HCT116 (cell line): ENCODE data around the gene HTRA3. TPM values are rescaled to one million over a fixed set of nuclear protein-coding genes. Genes with fewer than 3 reads are reported as not detected.

ENCODE experiments used
- ATAC-seq: fragments of 200-7000 bp; cut with Tn5 transposase; 2 replicates; pipeline ENCODE4 v1.9.1; 2020; ENCODE audit warnings: mild to moderate bottlenecking, moderate library complexity
- BruUV-seq: library from RNA; stranded (reverse); fragments of 400-500 nt; replicated peaks from 2 replicates; lab custom pipeline; 2021; lab: Mats Ljungman, UMichigan
- CTCF ChIA-PET: fragments of 300-600 bp; sonication (Branson Sonifier 250); formaldehyde crosslinking; loops from one replicate; lab custom pipeline; 2021; ENCODE audit warnings: antibody characterized with exemption; lab: Charles Lee
- POLR2A ChIA-PET: fragments of 300-600, 350-600 bp; sonication (Branson Sonifier 250); formaldehyde crosslinking; loops from one replicate; lab custom pipeline; 2021; ENCODE audit warnings: antibody characterized with exemption; lab: Charles Lee
- RAD21 ChIA-PET, 2 experiments: fragments of 300-600 bp; sonication (Branson Sonifier 250); formaldehyde crosslinking; loops; one replicate each; lab custom pipeline; 2023; ENCODE audit warnings: low total read pairs in 2 of 2; ENCODE audit not compliant: uncharacterized antibody in 2 of 2, unreplicated experiment in 2 of 2, low non-redundant PET in 1 of 2; lab: Charles Lee
- DNase-seq: peaks from one replicate; pipeline ENCODE4 v3.0.0-alpha.2; 2010; ENCODE audit warnings: low read depth, low spot score
- H2AFZ ChIP-seq: fragments of 200-600 bp; shearing (Covaris generic), sonication (generic); 2 replicates; pipeline ENCODE4 v1.6.1; 2017; ENCODE audit warnings: low read depth, mixed run types, mixed read lengths, antibody characterized with exemption, low read length; ENCODE audit not compliant: poor library complexity, severe bottlenecking
- H3K27ac ChIP-seq: 2 replicates; pipeline ENCODE4 v1.5.1; 2012; ENCODE audit warnings: low read depth, low read length
- H3K27me3 ChIP-seq: fragments of 200-600 bp; sonication (generic); 2 replicates; pipeline ENCODE4 v1.6.1; 2016; ENCODE audit warnings: mixed run types, low read length, mixed read lengths; ENCODE audit not compliant: insufficient read depth
- H3K36me3 ChIP-seq, 2 experiments: fragments of 200-500 bp in 1 of 2; fragments of 200-600 bp in 1 of 2; sonication (Bioruptor generic) in 1 of 2; sonication (generic) in 1 of 2; 2 replicates each; pipeline versions ENCODE4 v1.5.1 to v1.6.1; 2014 to 2016; ENCODE audit warnings: low read length in 2 of 2, inconsistent platforms in 1 of 2, mixed read lengths in 1 of 2, mixed run types in 1 of 2; ENCODE audit not compliant: insufficient read depth in 2 of 2, control insufficient read depth in 1 of 2
- H3K4me1 ChIP-seq, 2 experiments: fragments of 200-600 bp in 1 of 2; sonication (generic) in 1 of 2; 2 replicates each; pipeline versions ENCODE4 v1.5.1 to v1.6.1; 2012 to 2017; ENCODE audit warnings: low read length in 2 of 2, inconsistent platforms in 1 of 2, mild to moderate bottlenecking in 1 of 2, mixed read lengths in 1 of 2, mixed run types in 1 of 2, moderate library complexity in 1 of 2; ENCODE audit not compliant: insufficient read depth in 2 of 2, control insufficient read depth in 1 of 2
- H3K4me2 ChIP-seq: fragments of 200-600 bp; sonication (generic); 2 replicates; pipeline ENCODE4 v1.6.1; 2017; ENCODE audit warnings: mixed run types, low read length, mixed read lengths
- H3K4me3 ChIP-seq, 2 experiments: fragments of 200-600 bp in 1 of 2; sonication (generic) in 1 of 2; replicated peaks in 1 of 2; 2 replicates each; pipeline ENCODE4 v1.5.1; 2011 to 2016; ENCODE audit warnings: low read length in 2 of 2, control low read depth in 1 of 2, low read depth in 1 of 2, mild to moderate bottlenecking in 1 of 2, mixed read lengths in 1 of 2, mixed run types in 1 of 2
- H3K79me2 ChIP-seq: fragments of 200-600 bp; sonication (generic); 2 replicates; pipeline ENCODE4 v1.6.1; 2017; ENCODE audit warnings: mild to moderate bottlenecking, mixed run types, low read length, moderate library complexity, mixed read lengths; ENCODE audit not compliant: insufficient read depth
- H3K9ac ChIP-seq: fragments of 200-600 bp; sonication (generic); 2 replicates; pipeline ENCODE4 v1.6.1; 2016; ENCODE audit warnings: low read length, mixed read lengths
- H3K9me2 ChIP-seq: fragments of 200-600 bp; sonication (generic), shearing (Covaris generic); 2 replicates; pipeline ENCODE4 v1.6.1; 2017; ENCODE audit warnings: mixed run types, mild to moderate bottlenecking, moderate library complexity; ENCODE audit not compliant: insufficient read depth
- H3K9me3 ChIP-seq, 2 experiments: fragments of 200-500 bp in 1 of 2; fragments of 200-600 bp in 1 of 2; sonication (Bioruptor generic) in 1 of 2; sonication (generic) in 1 of 2; 2 replicates each; pipeline ENCODE4 v1.6.1; 2014 to 2017; ENCODE audit warnings: low read length in 2 of 2, mixed read lengths in 2 of 2, inconsistent platforms in 1 of 2, low read depth in 1 of 2, mild to moderate bottlenecking in 1 of 2, mixed run types in 1 of 2, moderate library complexity in 1 of 2; ENCODE audit not compliant: control insufficient read depth in 1 of 2, insufficient read depth in 1 of 2
- H4K20me1 ChIP-seq: fragments of 200-600 bp; sonication (generic), shearing (Covaris generic); 2 replicates; pipeline ENCODE4 v1.6.1; 2017; ENCODE audit warnings: mixed run types, mild to moderate bottlenecking, moderate library complexity; ENCODE audit not compliant: insufficient read depth
- ATF3 ChIP-seq: IDR thresholded peaks from 2 replicates; pipeline ENCODE4 v1.6.1; 2012
- CBX3 ChIP-seq: IDR thresholded peaks from 2 replicates; pipeline ENCODE4 v1.6.1; 2012; ENCODE audit warnings: low read depth
- CEBPB ChIP-seq: IDR thresholded peaks from 2 replicates; pipeline ENCODE4 v1.6.1; 2012; ENCODE audit warnings: low read depth
- EGR1 ChIP-seq: IDR thresholded peaks from 2 replicates; pipeline ENCODE4 v1.6.1; 2012; ENCODE audit warnings: low read depth
- ELF1 ChIP-seq: IDR thresholded peaks from 2 replicates; pipeline ENCODE4 v1.6.1; 2012; ENCODE audit warnings: low read depth, borderline replicate concordance
- MAX ChIP-seq: IDR thresholded peaks from 2 replicates; pipeline ENCODE4 v1.6.1; 2012
- POLR2A ChIP-seq: IDR thresholded peaks from 2 replicates; pipeline ENCODE4 v1.7.0; 2011; ENCODE audit warnings: borderline replicate concordance; ENCODE audit not compliant: insufficient read depth, insufficient read length; ENCODE audit errors: extremely low read depth
- RAD21 ChIP-seq: IDR thresholded peaks from 2 replicates; pipeline ENCODE4 v1.6.1; 2012; ENCODE audit warnings: low read depth, mild to moderate bottlenecking
- SIN3A ChIP-seq: IDR thresholded peaks from 2 replicates; pipeline ENCODE4 v1.6.1; 2012; ENCODE audit warnings: low read depth
- SRF ChIP-seq: IDR thresholded peaks from 2 replicates; pipeline ENCODE4 v1.6.1; 2012; ENCODE audit warnings: low read depth
- TCF7L2 ChIP-seq: IDR thresholded peaks from 2 replicates; pipeline ENCODE4 v1.7.0; 2011; ENCODE audit warnings: borderline replicate concordance, inconsistent platforms; ENCODE audit not compliant: insufficient read depth, insufficient read length; ENCODE audit errors: extremely low read depth
- YY1 ChIP-seq: IDR thresholded peaks from 2 replicates; pipeline ENCODE4 v1.6.1; 2011; ENCODE audit warnings: low read length, low read depth, moderate library complexity, mild to moderate bottlenecking; ENCODE audit not compliant: insufficient replicate concordance; ENCODE audit errors: extremely low read depth
- intact Hi-C: fragments of 100-400 bp; cut with micrococcal nuclease; formaldehyde crosslinking; loops from 2 replicates; pipeline ENCODE4 v1.10.0; 2022
- total RNA-seq: library from RNA; stranded (reverse); gene quantifications from one replicate; pipeline ENCODE4 v1.2.1, GENCODE V29; 2021; ENCODE audit not compliant: unreplicated experiment
- TF ChIP-seq, protein P1 (sequence below): IDR thresholded peaks from 2 replicates; pipeline ENCODE4 v1.6.1; 2012; ENCODE audit warnings: low read depth

The HTRA3 gene
- total RNA-seq, 1 experiment from 2014 or later: not detected

GRCh38 chr4:8293131-8293975 is 23.8 kb downstream of the HTRA3 start:
- ATAC-seq: no peak
- H4K20me1 ChIP-seq: no peaks in the 10 kb centered on the region
- intact Hi-C loops: no loop called here
- H3K27ac ChIP-seq: no peak overlapping the region
- CTCF ChIA-PET: no interaction called here
- H3K79me2 ChIP-seq: no peaks in the 10 kb centered on the region
- H3K9me2 ChIP-seq: no peaks in the 10 kb centered on the region
- RAD21 ChIA-PET: no interaction called here
- H3K4me1 ChIP-seq: no peaks in the 10 kb centered on the region
- H3K27me3 ChIP-seq: no peaks in the 10 kb centered on the region
- no peak for TF ChIP-seq ELF1
- no peak for TF ChIP-seq SIN3A
- TF ChIP-seq POLR2A: no peak
- TF ChIP-seq ATF3: no peak
- TF ChIP-seq CEBPB: no peak
- no peak for TF ChIP-seq EGR1
- no peak for TF ChIP-seq MAX
- TF ChIP-seq TCF7L2: no peak
- TF ChIP-seq, all 23 proteins: peak for 0
- Histone ChIP-seq H3K36me3 (no peaks in the 10 kb centered on the region), H3K4me3 (no peak overlapping the region), H2AFZ (no peak overlapping the region), H3K9ac (no peak overlapping the region), H3K9me3 (no peaks in the 10 kb centered on the region), H3K4me2 (no peak overlapping the region)
- no TSS peak for BruUV-seq
- POLR2A ChIA-PET: no interaction called here
- no peak for DNase-seq

GRCh38 chr4:8294036-8294435 is 24.5 kb downstream of the HTRA3 start:
- H3K4me3 ChIP-seq: no peak overlapping the region
- H3K9ac ChIP-seq: no peak overlapping the region
- no peak for ATAC-seq
- no peaks in the 10 kb centered on the region for H3K27me3 ChIP-seq
- no peak overlapping the region for H3K27ac ChIP-seq
- H3K9me3 ChIP-seq: no peaks in the 10 kb centered on the region
- H3K36me3 ChIP-seq: no peaks in the 10 kb centered on the region
- intact Hi-C loops: no loop called here
- CTCF ChIA-PET: no interaction called here
- no TSS peak for BruUV-seq
- POLR2A ChIA-PET: no interaction called here
- no peak for DNase-seq
- TF ChIP-seq RAD21 (no peak), POLR2A (no peak), SIN3A (no peak), CBX3 (no peak), YY1 (no peak), MAX (no peak), SRF (no peak)
- TF ChIP-seq, protein P1, sequence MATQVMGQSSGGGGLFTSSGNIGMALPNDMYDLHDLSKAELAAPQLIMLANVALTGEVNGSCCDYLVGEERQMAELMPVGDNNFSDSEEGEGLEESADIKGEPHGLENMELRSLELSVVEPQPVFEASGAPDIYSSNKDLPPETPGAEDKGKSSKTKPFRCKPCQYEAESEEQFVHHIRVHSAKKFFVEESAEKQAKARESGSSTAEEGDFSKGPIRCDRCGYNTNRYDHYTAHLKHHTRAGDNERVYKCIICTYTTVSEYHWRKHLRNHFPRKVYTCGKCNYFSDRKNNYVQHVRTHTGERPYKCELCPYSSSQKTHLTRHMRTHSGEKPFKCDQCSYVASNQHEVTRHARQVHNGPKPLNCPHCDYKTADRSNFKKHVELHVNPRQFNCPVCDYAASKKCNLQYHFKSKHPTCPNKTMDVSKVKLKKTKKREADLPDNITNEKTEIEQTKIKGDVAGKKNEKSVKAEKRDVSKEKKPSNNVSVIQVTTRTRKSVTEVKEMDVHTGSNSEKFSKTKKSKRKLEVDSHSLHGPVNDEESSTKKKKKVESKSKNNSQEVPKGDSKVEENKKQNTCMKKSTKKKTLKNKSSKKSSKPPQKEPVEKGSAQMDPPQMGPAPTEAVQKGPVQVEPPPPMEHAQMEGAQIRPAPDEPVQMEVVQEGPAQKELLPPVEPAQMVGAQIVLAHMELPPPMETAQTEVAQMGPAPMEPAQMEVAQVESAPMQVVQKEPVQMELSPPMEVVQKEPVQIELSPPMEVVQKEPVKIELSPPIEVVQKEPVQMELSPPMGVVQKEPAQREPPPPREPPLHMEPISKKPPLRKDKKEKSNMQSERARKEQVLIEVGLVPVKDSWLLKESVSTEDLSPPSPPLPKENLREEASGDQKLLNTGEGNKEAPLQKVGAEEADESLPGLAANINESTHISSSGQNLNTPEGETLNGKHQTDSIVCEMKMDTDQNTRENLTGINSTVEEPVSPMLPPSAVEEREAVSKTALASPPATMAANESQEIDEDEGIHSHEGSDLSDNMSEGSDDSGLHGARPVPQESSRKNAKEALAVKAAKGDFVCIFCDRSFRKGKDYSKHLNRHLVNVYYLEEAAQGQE: no peak
- TF ChIP-seq, all 23 proteins: peak for 0
- Histone ChIP-seq H3K4me1 (no peaks in the 10 kb centered on the region), H2AFZ (no peak overlapping the region), H4K20me1 (no peaks in the 10 kb centered on the region), H3K79me2 (no peaks in the 10 kb centered on the region), H3K4me2 (no peak overlapping the region), H3K9me2 (no peaks in the 10 kb centered on the region)
- RAD21 ChIA-PET: no interaction called here
